HAP-1 (cell line): Measurements from ENCODE around the gene PDCD4.
A peak's percentile ranks its signal among the peaks of the same experiment; 100 is the strongest.
"Not testable (repeated sequence)": the region's sequence is repeated elsewhere in the genome, so short reads cannot be mapped to it uniquely, and the experiment has no call there.

ENCODE experiments used
- DNase-seq, 2 experiments: peaks; one replicate each; pipeline ENCODE4 v3.0.0-alpha.2; 2016 to 2020; ENCODE audit warnings: low spot score in 2 of 2
- H3K27me3 ChIP-seq: fragments of 250-450 bp; sonication (Bioruptor Pico); 2 replicates; pipeline ENCODE4 v1.5.1; 2020; ENCODE audit warnings: low read depth, mild to moderate bottlenecking, moderate library complexity
- H3K36me3 ChIP-seq: fragments of 250-450 bp; sonication (Bioruptor Pico); replicated peaks from 2 replicates; pipeline ENCODE4 v1.5.1; 2020; ENCODE audit warnings: mild to moderate bottlenecking
- H3K4me1 ChIP-seq: fragments of 250-450 bp; sonication (Bioruptor Pico); 2 replicates; pipeline ENCODE4 v1.5.1; 2020; ENCODE audit warnings: mild to moderate bottlenecking
- H3K4me3 ChIP-seq: fragments of 250-450 bp; sonication (Bioruptor Pico); 2 replicates; pipeline ENCODE4 v1.5.1; 2020; ENCODE audit warnings: mild to moderate bottlenecking, moderate library complexity
- H3K9me3 ChIP-seq: fragments of 250-450 bp; sonication (Bioruptor Pico); 2 replicates; pipeline ENCODE4 v1.5.1; 2020; ENCODE audit warnings: mild to moderate bottlenecking, moderate library complexity
- in situ Hi-C: fragments of 300-500 bp; cut with MboI; formaldehyde crosslinking; loops from 3 replicates; pipeline ENCODE4 v1.14.3; 2020; ENCODE audit warnings: low sequenced_read_pairs, inconsistent platforms, mixed read lengths

Gene PDCD4

GRCh38 chr10:110861476-110861875 lies 10.3 kb upstream of the PDCD4 start:
- peaks cover 10% of the 10 kb centered on the region for H3K4me1 ChIP-seq

GRCh38 chr10:110861930-110862649 lies 9.6 kb upstream of the PDCD4 start:
- H3K4me1 ChIP-seq, result peaks cover 10% of the 10 kb centered on the region
- H3K4me3 ChIP-seq, result no peak overlapping the region
- no peak for DNase-seq
- no peaks in the 10 kb centered on the region for H3K36me3 ChIP-seq
- no peaks in the 10 kb centered on the region for H3K27me3 ChIP-seq
- H3K9me3 ChIP-seq, result no peaks in the 10 kb centered on the region
- in situ Hi-C loops, result no loop called here

More at GRCh38 chr10:110861476-110861875, 10.3 kb upstream of the PDCD4 start:
- no peak overlapping the region for H3K4me3 ChIP-seq
- H3K36me3 ChIP-seq, result no peaks in the 10 kb centered on the region
- H3K27me3 ChIP-seq, result no peaks in the 10 kb centered on the region
- in situ Hi-C loops, result no loop called here
- no peaks in the 10 kb centered on the region for H3K9me3 ChIP-seq
- no peak for DNase-seq

GRCh38 chr10:110862961-110863360 lies 8.8 kb upstream of the PDCD4 start:
- peaks cover 10% of the 10 kb centered on the region for H3K4me1 ChIP-seq
- no peaks in the 10 kb centered on the region for H3K36me3 ChIP-seq
- H3K4me3 ChIP-seq, result no peak overlapping the region
- DNase-seq, result no peak
- H3K9me3 ChIP-seq, result no peaks in the 10 kb centered on the region
- in situ Hi-C loops, result no loop called here
- H3K27me3 ChIP-seq, result no peaks in the 10 kb centered on the region; the same call in 1 of the 2 replicates

- peaks cover 10% of the 10 kb centered on the region for H3K4me1 ChIP-seq
- in situ Hi-C loops, result no loop called here
- no peak for DNase-seq
- no peaks in the 10 kb centered on the region; the same call in 1 of the 2 replicates for H3K27me3 ChIP-seq
- no peak overlapping the region for H3K4me3 ChIP-seq
- H3K9me3 ChIP-seq, result no peaks in the 10 kb centered on the region
- H3K36me3 ChIP-seq, result no peaks in the 10 kb centered on the region
Measured at GRCh38 chr10:110863361-110863760, 8.4 kb upstream of the PDCD4 start.

GRCh38 chr10:110863956-110864355 lies 7.8 kb upstream of the PDCD4 start:
- Histone ChIP-seq H3K4me1 (peaks cover 10% of the 10 kb centered on the region), H3K36me3 (no peaks in the 10 kb centered on the region), H3K4me3 (no peak overlapping the region), H3K27me3 (no peaks in the 10 kb centered on the region; the same call in 1 of the 2 replicates), H3K9me3 (no peaks in the 10 kb centered on the region)
- no peak for DNase-seq
- in situ Hi-C loops, result no loop called here

GRCh38 chr10:110864662-110865140 lies 7.0 kb upstream of the PDCD4 start:
- DNase-seq, result no peak
- no peaks in the 10 kb centered on the region; the same call in 1 of the 2 replicates for H3K27me3 ChIP-seq
- H3K36me3 ChIP-seq, result no peaks in the 10 kb centered on the region
- H3K4me1 ChIP-seq, result peaks cover 10% of the 10 kb centered on the region
- in situ Hi-C loops, result no loop called here
- no peaks in the 10 kb centered on the region for H3K9me3 ChIP-seq
- no peak overlapping the region for H3K4me3 ChIP-seq

- H3K4me1 ChIP-seq, result peaks cover 10% of the 10 kb centered on the region
- H3K4me3 ChIP-seq, result no peak overlapping the region
- in situ Hi-C loops, result no loop called here
- H3K9me3 ChIP-seq, result no peaks in the 10 kb centered on the region
- H3K36me3 ChIP-seq, result no peaks in the 10 kb centered on the region
- DNase-seq, result peak; percentile 66 to 77
- no peaks in the 10 kb centered on the region; the same call in 1 of the 2 replicates for H3K27me3 ChIP-seq
Measured at GRCh38 chr10:110865186-110865808, 6.4 kb upstream of the PDCD4 start.

- Histone ChIP-seq H3K27me3 (no peaks in the 10 kb centered on the region; the same call in 1 of the 2 replicates), H3K9me3 (no peaks in the 10 kb centered on the region), H3K4me1 (peaks cover 13% of the 10 kb centered on the region), H3K4me3 (no peak overlapping the region), H3K36me3 (no peaks in the 10 kb centered on the region)
- in situ Hi-C loops, result no loop called here
- no peak for DNase-seq
Measured at GRCh38 chr10:110865809-110866482, 5.8 kb upstream of the PDCD4 start.

- not testable (repeated sequence) for H3K4me3 ChIP-seq, DNase-seq
Measured at GRCh38 chr10:110867011-110867806, 4.5 kb upstream of the PDCD4 start.

GRCh38 chr10:110867807-110868465 lies 3.8 kb upstream of the PDCD4 start:
- Histone ChIP-seq H3K27me3 (no peaks in the 10 kb centered on the region; the same call in 1 of the 2 replicates), H3K4me3 (no peak overlapping the region), H3K4me1 (peaks cover 18% of the 10 kb centered on the region), H3K9me3 (no peaks in the 10 kb centered on the region), H3K36me3 (no peaks in the 10 kb centered on the region)
- DNase-seq, result no peak
- in situ Hi-C loops, result no loop called here

More at GRCh38 chr10:110867011-110867806, 4.5 kb upstream of the PDCD4 start:
- H3K36me3 ChIP-seq, H3K9me3 ChIP-seq, in situ Hi-C loops, H3K27me3 ChIP-seq: not testable (repeated sequence)
- H3K4me1 ChIP-seq, result peaks cover 18% of the 10 kb centered on the region

GRCh38 chr10:110868981-110869380 lies 2.7 kb upstream of the PDCD4 start:
- H3K4me3 ChIP-seq, result no peak overlapping the region
- no peaks in the 10 kb centered on the region for H3K36me3 ChIP-seq
- no peaks in the 10 kb centered on the region for H3K9me3 ChIP-seq
- DNase-seq, result no peak
- in situ Hi-C loops, result no loop called here
- peaks cover 25% of the 10 kb centered on the region for H3K4me1 ChIP-seq
- no peaks in the 10 kb centered on the region; the same call in 1 of the 2 replicates for H3K27me3 ChIP-seq

- Histone ChIP-seq H3K36me3 (no peaks in the 10 kb centered on the region), H3K4me3 (no peak overlapping the region; the same call in 1 of the 2 replicates), H3K9me3 (no peaks in the 10 kb centered on the region), H3K27me3 (no peaks in the 10 kb centered on the region; the same call in 1 of the 2 replicates), H3K4me1 (peaks cover 22% of the 10 kb centered on the region)
- in situ Hi-C loops, result no loop called here
- DNase-seq, result peak in 1 of 2 experiments; percentile 18
Measured at GRCh38 chr10:110870823-110871297, 868 bp upstream of the PDCD4 start.
